GM12891 (cell line): ENCODE data around the gene PARPBP.

Experiments
- POLR2A ChIP-seq: IDR thresholded peaks from 2 replicates; pipeline ENCODE4 v1.6.1; 2011; ENCODE audit warnings: low read depth, low read length, control low read depth
- TAF1 ChIP-seq: IDR thresholded peaks from 2 replicates; pipeline ENCODE4 v1.6.1; 2011; ENCODE audit warnings: low read depth, low read length, control low read depth

GRCh38 chr12:102119674-102120563 lies at the start of gene PARPBP, which contains the start of gene NUP37:
- TF ChIP-seq POLR2A (peak; percentile 84), TAF1 (peak; percentile 90)
